ENCODE results near the gene HOXD3. TPM values are rescaled to one million over a fixed set of nuclear protein-coding genes. Genes with fewer than 3 reads are reported as not detected.

HOXD3 gene
- total RNA-seq, 2 experiments from 2014 or later, result not detected

DNA sequence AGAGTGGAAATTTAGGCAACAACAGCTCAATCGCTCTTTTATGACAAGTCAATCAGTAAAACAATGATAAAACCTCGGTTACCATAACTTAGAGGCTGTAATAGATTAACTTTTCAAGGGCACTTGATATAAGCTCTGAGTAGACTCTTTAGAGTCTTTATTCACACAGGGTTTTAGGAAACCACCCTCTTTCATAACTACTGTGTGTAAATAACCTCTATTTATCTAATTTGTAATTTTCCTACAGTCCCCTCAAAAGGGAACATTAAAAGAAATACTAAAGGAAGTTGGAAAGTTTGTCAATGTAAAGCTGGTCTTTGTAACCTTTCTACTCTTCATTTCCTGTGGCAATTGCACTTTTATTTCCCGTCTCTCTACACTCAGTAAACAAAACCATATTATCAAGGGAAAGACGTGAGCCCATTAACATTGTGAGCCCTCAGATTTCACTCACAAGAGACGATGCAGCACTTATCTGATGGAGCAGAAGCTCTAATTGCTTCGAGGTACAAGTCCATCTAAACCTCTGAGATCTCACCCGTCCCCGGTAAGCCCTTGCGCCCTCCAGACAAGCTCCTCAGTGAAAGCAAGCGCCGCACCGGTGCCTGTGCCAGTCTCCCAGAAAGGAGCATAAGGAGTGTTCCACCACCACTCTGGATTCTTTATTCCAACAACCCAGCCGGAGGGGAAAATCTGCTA is 30.2 kb downstream of the HOXD3 start:
- H3K4me3 Mint-ChIP-seq, result peak overlapping the region; percentile 75
- POLR2A ChIA-PET, result no interaction called here
- H3K9me3 Mint-ChIP-seq, result no peaks in the 10 kb centered on the region

DNA sequence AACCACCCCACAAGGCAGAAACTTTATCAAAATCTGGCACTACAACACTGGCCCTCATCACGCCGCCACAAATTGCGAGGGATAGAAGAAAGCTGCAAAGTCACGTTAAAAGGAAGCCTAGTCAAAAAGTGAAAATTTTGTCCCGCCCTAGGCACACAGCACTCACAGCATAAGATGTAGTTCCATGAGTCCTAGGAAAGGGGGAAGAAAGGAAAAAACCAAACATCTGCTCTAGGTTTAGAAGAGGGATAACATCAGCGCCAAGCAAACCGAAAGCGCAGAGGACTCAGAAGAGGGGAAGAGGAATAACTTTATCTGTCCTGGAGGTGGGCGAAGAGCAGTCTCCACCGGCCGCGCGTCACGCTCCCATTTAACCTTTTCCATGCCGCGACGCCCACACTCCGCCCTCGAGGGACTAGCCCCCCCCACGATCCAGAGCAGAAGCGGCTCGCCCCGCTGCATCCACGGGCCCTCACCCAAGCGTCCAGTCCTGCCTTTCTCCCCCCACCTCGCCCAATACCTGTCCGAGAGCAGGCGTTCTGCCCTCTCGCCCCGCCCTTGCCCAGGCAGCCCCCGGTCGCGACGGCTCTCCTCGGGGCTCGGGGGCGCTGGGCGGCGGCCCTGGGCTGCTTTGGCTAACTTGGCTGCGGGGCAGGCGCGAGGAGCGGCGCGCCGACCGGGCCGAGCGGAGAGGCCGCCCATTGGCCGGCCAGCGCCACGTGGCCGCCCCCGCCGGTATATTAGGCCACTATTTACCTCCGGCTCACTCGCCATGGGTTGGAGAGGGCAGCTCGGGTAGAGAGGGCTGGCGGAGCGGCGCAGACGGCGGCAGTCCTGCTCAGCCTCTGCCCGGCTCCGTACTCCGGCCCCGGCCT is 31.0 kb downstream of the HOXD3 start, which contains the start of gene HOXD1:
HOXD1 (plus strand) TSS at position 770 of the 875 bp plus-strand sequence. CDS start 134 bp downstream, outside the sequence.
- CTCF ChIA-PET, result interaction anchor here (0.6 kb wide), 2 partner anchors 15 to 62 kb away, joined by 3 read pairs; no protein-coding TSS in a partner anchor
- POLR2A ChIA-PET, result no interaction called here
- H3K4me3 Mint-ChIP-seq, result peak within 1 kb of the TSS; percentile 75
- no peaks in the 10 kb centered on the region for H3K36me3 Mint-ChIP-seq
- H3K27me3 Mint-ChIP-seq, result peaks cover 55% of the 10 kb centered on the region
- no peak within 1 kb of the TSS for H3K27ac Mint-ChIP-seq
- no peaks in the 10 kb centered on the region for H3K9me3 Mint-ChIP-seq
- intact Hi-C loops (cut with micrococcal nuclease), result no loop called here
- peaks cover 19% of the 10 kb centered on the region for H3K4me1 Mint-ChIP-seq (ENCODE audit: low read depth)
- DNase-seq, result no peak

More for the DNA sequence above, 30.2 kb downstream of the HOXD3 start:
- peaks cover 60% of the 10 kb centered on the region for H3K27me3 Mint-ChIP-seq
- intact Hi-C loops (cut with micrococcal nuclease), result no loop called here
- H3K36me3 Mint-ChIP-seq, result no peaks in the 10 kb centered on the region
- no peak overlapping the region for H3K27ac Mint-ChIP-seq
- no peak for DNase-seq
- CTCF ChIA-PET, result interaction anchor here (0.6 kb wide), 2 partner anchors 16 to 61 kb away, joined by 3 read pairs; no protein-coding TSS in a partner anchor
- peaks cover 19% of the 10 kb centered on the region for H3K4me1 Mint-ChIP-seq (ENCODE audit: low read depth)

DNA sequence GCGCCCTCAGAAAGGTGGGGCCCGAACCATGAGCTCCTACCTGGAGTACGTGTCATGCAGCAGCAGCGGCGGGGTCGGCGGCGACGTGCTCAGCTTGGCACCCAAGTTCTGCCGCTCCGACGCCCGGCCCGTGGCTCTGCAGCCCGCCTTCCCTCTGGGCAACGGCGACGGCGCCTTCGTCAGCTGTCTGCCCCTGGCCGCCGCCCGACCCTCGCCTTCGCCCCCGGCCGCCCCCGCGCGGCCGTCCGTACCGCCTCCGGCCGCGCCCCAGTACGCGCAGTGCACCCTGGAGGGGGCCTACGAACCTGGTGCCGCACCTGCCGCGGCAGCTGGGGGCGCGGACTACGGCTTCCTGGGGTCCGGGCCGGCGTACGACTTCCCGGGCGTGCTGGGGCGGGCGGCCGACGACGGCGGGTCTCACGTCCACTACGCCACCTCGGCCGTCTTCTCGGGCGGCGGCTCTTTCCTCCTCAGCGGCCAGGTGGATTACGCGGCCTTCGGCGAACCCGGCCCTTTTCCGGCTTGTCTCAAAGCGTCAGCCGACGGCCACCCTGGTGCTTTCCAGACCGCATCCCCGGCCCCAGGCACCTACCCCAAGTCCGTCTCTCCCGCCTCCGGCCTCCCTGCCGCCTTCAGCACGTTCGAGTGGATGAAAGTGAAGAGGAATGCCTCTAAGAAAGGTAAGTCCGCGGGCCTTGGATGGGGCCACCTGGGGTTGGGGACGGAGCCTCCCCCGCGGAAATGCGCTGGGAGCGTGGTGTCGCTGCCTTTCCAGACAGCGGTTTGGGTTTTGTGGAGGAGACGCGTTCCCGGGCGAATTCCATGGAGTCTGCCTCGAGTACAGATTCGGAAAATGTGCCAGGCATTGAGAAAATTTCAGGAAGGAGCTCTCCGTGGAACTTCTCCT is 31.9 kb downstream of the HOXD3 start:
- intact Hi-C loops (cut with micrococcal nuclease), result no loop called here
- no peak for DNase-seq
- no peaks in the 10 kb centered on the region for H3K9me3 Mint-ChIP-seq
- POLR2A ChIA-PET, result no interaction called here
- H3K4me3 Mint-ChIP-seq, result peak overlapping the region; percentile 16
- H3K27ac Mint-ChIP-seq, result no peak overlapping the region
- H3K36me3 Mint-ChIP-seq, result no peaks in the 10 kb centered on the region
- peaks cover 19% of the 10 kb centered on the region for H3K4me1 Mint-ChIP-seq (ENCODE audit: low read depth)
- CTCF ChIA-PET, result no interaction called here
- peaks cover 55% of the 10 kb centered on the region for H3K27me3 Mint-ChIP-seq

DNA sequence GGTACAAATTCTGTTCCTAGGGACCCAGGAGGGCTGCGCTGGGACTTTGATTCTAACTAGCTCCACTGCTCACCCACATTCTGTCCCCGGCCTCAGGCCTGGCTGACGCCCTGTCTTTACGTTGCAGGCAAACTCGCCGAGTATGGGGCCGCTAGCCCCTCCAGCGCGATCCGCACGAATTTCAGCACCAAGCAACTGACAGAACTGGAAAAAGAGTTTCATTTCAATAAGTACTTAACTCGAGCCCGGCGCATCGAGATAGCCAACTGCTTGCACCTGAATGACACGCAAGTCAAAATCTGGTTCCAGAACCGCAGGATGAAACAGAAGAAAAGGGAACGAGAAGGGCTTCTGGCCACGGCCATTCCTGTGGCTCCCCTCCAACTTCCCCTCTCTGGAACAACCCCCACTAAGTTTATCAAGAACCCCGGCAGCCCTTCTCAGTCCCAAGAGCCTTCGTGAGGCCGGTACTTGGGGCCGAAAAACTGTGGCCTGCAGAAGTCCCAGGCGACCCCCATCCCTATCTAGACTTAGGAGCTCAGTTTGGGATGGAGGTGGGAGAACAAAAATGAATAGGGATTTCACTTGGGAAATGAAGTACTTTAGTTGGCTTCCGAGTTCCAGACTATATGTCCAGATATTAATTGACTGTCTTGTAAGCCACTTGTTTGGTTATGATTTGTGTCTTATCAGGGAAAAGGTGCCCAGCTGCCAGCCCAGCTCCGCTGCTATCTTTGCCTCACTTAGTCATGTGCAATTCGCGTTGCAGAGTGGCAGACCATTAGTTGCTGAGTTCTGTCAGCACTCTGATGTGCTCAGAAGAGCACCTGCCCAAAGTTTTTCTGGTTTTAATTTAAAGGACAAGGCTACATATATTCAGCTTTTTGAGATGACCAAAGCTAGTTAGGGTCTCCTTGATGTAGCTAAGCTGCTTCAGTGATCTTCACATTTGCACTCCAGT is 32.9 kb downstream of the HOXD3 start:
- POLR2A ChIA-PET, result no interaction called here
- CTCF ChIA-PET, result interaction anchor here (0.7 kb wide), 1 partner anchor 50 kb away, joined by 4 read pairs; no protein-coding TSS in a partner anchor
- DNase-seq, result no peak
- Mint-ChIP-seq H3K9me3 (no peaks in the 10 kb centered on the region), H3K4me1 (ENCODE audit: low read depth) (peaks cover 19% of the 10 kb centered on the region), H3K27me3 (peaks cover 58% of the 10 kb centered on the region), H3K4me3 (no peak overlapping the region), H3K36me3 (no peaks in the 10 kb centered on the region), H3K27ac (no peak overlapping the region)
- intact Hi-C loops (cut with micrococcal nuclease), result no loop called here

DNA sequence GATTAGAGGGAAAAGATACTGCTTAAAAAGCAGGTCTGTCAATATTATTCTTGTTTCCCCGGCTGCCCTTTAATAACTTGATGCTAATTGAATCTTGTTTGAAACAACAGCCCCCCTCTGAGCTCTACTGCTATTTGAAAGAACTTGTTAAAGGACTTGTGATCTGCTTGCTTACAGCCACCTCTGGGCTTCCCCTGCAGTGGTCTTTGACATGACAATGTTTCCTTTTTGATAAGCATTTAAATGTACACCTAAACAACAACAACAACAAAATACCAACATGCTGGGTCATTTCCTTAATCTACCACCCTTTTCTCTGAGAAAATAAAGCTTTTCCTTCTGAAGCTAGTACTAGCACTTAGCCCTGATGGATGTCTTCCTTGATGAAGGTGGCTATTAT is 35.2 kb downstream of the HOXD3 start:
- CTCF ChIA-PET, result interaction anchor here (0.5 to 1.3 kb wide), 4 partner anchors 53 to 679 kb away, joined by 3 to 5 read pairs (median 4); no protein-coding TSS in a partner anchor
- H3K27me3 Mint-ChIP-seq, result peaks cover 56% of the 10 kb centered on the region
- peaks cover 17% of the 10 kb centered on the region for H3K4me1 Mint-ChIP-seq (ENCODE audit: low read depth)
- POLR2A ChIA-PET, result no interaction called here
- no peak overlapping the region for H3K27ac Mint-ChIP-seq
- intact Hi-C loops (cut with micrococcal nuclease), result no loop called here
- DNase-seq, result no peak
- no peaks in the 10 kb centered on the region for H3K9me3 Mint-ChIP-seq
- H3K4me3 Mint-ChIP-seq, result no peak overlapping the region
- H3K36me3 Mint-ChIP-seq, result no peaks in the 10 kb centered on the region

DNA sequence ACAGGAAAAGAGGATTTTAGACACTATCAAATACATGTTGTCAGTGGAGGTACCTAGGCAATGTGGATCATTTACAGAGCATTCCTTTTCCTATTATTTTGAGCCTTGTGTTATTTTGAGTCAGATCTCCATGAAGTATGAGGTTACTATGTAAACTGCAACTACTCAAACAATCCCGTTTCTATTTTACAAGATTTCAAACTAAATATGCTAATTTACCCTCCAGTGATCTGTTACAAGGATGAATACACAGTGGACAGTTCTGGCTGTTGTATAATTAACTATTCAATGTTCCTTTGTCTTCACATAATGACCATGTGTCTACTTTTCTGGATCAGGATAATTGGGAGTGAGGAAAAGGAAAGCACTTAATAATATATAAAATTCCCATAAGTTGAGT is 35.9 kb downstream of the HOXD3 start:
- Mint-ChIP-seq H3K9me3 (no peaks in the 10 kb centered on the region), H3K4me3 (no peak overlapping the region), H3K27ac (no peak overlapping the region), H3K27me3 (peaks cover 55% of the 10 kb centered on the region), H3K4me1 (ENCODE audit: low read depth) (peaks cover 10% of the 10 kb centered on the region), H3K36me3 (no peaks in the 10 kb centered on the region)
- DNase-seq, result no peak
- CTCF ChIA-PET, result interaction anchor here (1.0 to 1.3 kb wide), 3 partner anchors 53 to 459 kb away, joined by 3 to 4 read pairs (median 3); no protein-coding TSS in a partner anchor
- intact Hi-C loops (cut with micrococcal nuclease), result no loop called here
- POLR2A ChIA-PET, result no interaction called here

DNA sequence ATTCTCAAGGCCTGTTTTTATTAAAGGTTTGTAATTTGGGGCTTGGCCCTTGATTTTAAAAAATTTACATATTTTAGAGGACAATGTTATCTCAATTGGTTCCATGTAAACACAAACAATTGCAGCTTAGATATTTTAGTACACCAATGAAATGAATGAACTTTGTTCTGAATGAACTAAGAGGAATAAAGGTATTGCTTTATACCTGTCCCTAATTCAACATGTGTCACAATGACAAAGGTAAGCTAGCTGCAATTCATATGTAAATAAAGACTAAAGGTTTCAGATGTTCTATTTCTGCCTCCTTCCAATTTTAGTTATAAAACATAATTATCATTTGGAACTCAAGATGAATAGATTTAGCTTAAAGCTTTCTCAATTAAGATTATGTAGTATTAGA is 42.8 kb downstream of the HOXD3 start:
- H3K4me3 Mint-ChIP-seq, result no peak overlapping the region
- POLR2A ChIA-PET, result interaction anchor here (0.7 kb wide), 1 partner anchor 144 kb away, joined by 4 read pairs; no protein-coding TSS in a partner anchor
- H3K27me3 Mint-ChIP-seq, result peaks cover 40% of the 10 kb centered on the region
- CTCF ChIA-PET, result no interaction called here
- no peaks in the 10 kb centered on the region for H3K36me3 Mint-ChIP-seq
- H3K27ac Mint-ChIP-seq, result no peak overlapping the region
- intact Hi-C loops (cut with micrococcal nuclease), result no loop called here
- no peak for DNase-seq
- H3K4me1 Mint-ChIP-seq (ENCODE audit: low read depth), result no peaks in the 10 kb centered on the region
- peaks cover 4% of the 10 kb centered on the region for H3K9me3 Mint-ChIP-seq

DNA sequence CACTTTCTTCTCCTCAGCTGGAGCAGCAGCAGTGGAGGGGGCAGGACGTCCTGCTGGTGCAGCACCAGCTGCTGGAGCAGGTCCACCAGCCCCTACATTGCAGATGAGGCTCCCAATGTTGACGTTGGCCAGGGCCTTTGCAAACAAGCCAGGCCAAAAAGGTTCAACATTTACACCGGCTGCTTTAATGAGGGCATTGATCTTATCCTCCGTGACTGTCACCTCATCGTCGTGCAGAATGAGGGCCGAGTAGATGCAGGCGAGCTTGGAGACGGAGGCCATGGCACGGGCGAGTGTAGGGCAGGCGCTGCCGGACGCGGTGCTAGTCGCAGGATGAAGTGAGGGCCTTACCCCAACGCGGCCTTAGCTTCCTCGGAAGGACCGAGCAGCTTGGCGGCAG is 43.9 kb downstream of the HOXD3 start:
- H3K27ac Mint-ChIP-seq, result no peak overlapping the region
- no peaks in the 10 kb centered on the region for H3K4me1 Mint-ChIP-seq (ENCODE audit: low read depth)

DNA sequence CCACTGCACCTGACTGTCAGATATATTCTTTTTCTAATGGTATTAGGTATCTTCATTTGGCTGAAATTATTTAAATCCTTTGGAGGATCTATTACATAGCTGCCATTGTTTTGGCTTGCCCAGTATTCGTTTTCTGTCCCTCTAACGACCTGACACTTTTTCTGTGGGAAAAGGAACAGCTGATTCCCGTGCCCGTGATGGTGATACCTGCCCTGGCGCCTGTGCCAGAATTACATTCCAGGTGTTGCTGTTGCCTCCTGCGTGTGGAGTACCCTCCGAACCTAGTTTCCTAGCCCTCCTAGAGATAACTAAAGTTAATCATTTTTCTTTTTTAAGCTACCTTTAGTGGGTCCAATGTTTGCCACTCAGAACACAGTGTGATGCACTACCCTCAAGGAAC is 45.4 kb downstream of the HOXD3 start:
- peaks cover 4% of the 10 kb centered on the region for H3K9me3 Mint-ChIP-seq

More for the DNA sequence above, 43.9 kb downstream of the HOXD3 start:
- ChIA-PET CTCF (no interaction called here), POLR2A (no interaction called here)
- no peak for DNase-seq
- peaks cover 34% of the 10 kb centered on the region for H3K27me3 Mint-ChIP-seq
- peaks cover 4% of the 10 kb centered on the region for H3K9me3 Mint-ChIP-seq
- no peak overlapping the region for H3K4me3 Mint-ChIP-seq
- H3K36me3 Mint-ChIP-seq, result no peaks in the 10 kb centered on the region
- intact Hi-C loops (cut with micrococcal nuclease), result no loop called here

DNA sequence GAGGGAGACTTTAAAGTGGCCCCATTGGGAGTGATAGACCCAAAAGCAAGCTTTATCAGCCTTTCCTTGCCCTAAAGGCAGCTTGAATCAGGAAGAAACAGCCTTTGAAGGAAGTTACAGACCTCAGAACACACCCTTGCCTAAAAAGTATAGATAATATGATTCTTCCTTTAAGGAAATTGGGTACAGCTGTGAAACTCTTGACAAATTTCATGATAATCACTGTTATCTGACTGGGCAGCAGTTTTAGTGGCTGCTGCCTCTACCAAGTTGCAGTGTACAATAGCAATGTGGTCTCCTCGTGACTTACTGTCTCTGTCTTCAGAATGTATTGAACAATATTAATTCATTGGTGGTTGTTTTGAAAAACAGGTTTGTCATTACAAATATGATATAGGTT is 48.0 kb downstream of the HOXD3 start:
- H3K36me3 Mint-ChIP-seq, result no peaks in the 10 kb centered on the region
- H3K4me3 Mint-ChIP-seq, result no peak overlapping the region
- H3K27me3 Mint-ChIP-seq, result peaks cover 18% of the 10 kb centered on the region
- intact Hi-C loops (cut with micrococcal nuclease), result no loop called here
- ChIA-PET CTCF (no interaction called here), POLR2A (no interaction called here)
- no peak overlapping the region for H3K27ac Mint-ChIP-seq
- DNase-seq, result no peak
- H3K4me1 Mint-ChIP-seq (ENCODE audit: low read depth), result no peaks in the 10 kb centered on the region
- H3K9me3 Mint-ChIP-seq, result peaks cover 4% of the 10 kb centered on the region

More for the DNA sequence above, 45.4 kb downstream of the HOXD3 start:
- ChIA-PET CTCF (no interaction called here), POLR2A (no interaction called here)
- H3K4me3 Mint-ChIP-seq, result no peak overlapping the region
- H3K36me3 Mint-ChIP-seq, result no peaks in the 10 kb centered on the region
- H3K4me1 Mint-ChIP-seq (ENCODE audit: low read depth), result no peaks in the 10 kb centered on the region
- intact Hi-C loops (cut with micrococcal nuclease), result no loop called here
- H3K27me3 Mint-ChIP-seq, result peaks cover 26% of the 10 kb centered on the region
- DNase-seq, result no peak
- H3K27ac Mint-ChIP-seq, result no peak overlapping the region

DNA sequence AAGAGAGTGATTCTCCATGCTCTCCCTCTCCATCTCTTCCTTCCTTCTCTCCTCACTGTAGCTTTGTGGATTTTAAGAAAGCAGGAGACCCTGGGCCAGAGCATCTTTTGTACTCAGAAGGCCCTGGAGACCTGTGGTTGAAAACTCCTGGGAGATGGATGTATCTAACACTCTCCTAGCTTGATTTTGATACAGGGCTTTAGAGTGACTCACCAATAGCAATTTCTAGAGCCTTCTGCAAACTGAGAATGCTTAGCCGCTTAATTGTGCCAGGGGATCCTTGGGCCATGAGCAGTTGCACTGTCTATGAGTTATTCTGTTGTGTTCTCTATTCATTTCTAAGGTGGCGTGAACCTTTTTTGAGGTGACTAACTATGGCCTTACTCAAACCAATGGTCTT is 49.0 kb downstream of the HOXD3 start:
- Mint-ChIP-seq H3K9me3 (peaks cover 4% of the 10 kb centered on the region), H3K4me1 (ENCODE audit: low read depth) (no peaks in the 10 kb centered on the region), H3K27me3 (peaks cover 20% of the 10 kb centered on the region), H3K27ac (no peak overlapping the region), H3K4me3 (no peak overlapping the region), H3K36me3 (no peaks in the 10 kb centered on the region)
- intact Hi-C loops (cut with micrococcal nuclease), result no loop called here
- ChIA-PET POLR2A (no interaction called here), CTCF (interaction anchor here (0.6 kb wide), 1 partner anchor 33 kb away, joined by 3 read pairs; no protein-coding TSS in a partner anchor)
- no peak for DNase-seq
